Smooth muscle cell of the pulmonary artery (primary cell): Measurements from ENCODE around the gene DYNC2I2. TPM values are rescaled to one million over a fixed set of nuclear protein-coding genes. Genes with fewer than 3 reads are reported as not detected.

ENCODE experiments used
- total RNA-seq: library from RNA; depleted of rRNA; stranded (reverse); fragments of >200 nt; gene quantifications from 2 replicates; pipeline ENCODE4 v1.2.3, GENCODE V29; 2014

Gene DYNC2I2
- 35.8 and 43.4 TPM in 2 replicates for total RNA-seq

DNA sequence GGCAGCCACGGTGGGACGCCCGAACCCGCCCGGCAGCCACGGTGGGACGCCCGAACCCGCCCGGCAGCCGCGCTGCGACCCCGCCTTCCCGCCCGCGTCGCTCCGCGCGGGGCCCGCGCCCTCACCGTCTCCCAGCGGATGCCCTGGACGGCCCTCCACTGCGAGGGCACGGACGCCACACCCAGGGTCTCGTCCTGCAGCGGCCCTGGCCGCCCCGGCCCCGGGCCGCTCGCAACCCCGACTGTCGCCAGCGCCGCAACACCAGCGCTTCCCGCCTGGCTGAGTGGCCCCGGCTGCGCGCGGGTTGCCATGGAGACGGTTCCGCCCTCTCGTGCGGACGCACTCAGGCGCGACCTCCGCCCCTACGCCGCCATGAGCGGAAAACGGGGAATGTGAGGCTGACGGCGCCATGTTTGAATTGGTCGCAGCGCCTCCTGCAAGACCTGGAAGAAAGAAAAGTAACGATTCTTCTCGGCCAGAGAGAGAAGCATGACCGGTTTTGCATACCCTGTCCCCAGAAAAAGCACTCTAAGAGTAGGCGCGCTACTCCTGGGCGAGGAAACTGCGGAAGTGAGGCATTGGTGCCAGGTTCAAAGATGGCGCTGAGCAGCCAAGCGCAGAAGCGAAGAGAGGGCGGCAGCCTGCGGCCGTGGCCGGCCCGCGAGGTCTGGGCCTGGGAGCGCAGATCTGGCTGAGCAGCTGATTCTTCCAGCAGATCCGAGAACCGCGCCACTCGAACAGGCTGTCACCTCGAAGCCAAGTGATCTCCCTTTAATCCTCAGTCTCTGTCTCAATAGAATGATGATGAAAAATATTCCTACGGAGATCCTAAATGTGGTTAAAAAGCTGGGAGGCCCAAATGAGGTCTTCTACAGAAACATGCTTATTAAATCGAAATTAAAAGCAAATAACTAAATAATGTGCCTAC, at the start of gene DYNC2I2:
DYNC2I2 (minus strand) TSS at position 432 of the 928 bp plus-strand sequence; CDS start at position 311, 121 bp downstream.

DNA sequence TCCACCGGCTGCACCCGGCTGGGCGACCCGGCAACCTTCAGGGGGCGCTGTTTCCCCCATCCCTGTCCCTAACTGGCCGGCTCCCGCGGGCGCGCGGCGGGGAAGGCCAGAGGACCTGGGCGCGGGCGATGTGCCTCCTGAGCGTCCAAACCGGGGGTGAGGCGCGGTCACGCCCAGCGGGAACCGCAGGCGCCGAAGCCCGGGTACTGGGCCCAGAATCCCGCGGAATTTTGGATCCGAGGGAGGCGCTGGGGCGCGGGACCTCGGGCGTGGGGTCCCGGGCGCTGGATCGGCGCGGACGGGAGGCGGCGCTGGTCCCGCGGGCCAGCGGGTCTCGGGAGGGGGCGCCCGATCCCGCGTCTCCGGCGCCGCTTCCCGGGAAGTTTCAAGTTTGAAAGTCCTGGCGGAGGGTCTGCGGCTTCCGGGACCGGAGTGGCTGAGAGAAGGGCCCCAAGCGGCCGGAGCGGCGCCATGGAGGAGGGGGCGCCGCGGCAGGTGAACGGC, 45.9 kb upstream of the DYNC2I2 start, which contains the start of gene PKN3:
PKN3 (plus strand) TSS at position 59 of the 504 bp plus-strand sequence; CDS start at position 472, 413 bp downstream.

DNA sequence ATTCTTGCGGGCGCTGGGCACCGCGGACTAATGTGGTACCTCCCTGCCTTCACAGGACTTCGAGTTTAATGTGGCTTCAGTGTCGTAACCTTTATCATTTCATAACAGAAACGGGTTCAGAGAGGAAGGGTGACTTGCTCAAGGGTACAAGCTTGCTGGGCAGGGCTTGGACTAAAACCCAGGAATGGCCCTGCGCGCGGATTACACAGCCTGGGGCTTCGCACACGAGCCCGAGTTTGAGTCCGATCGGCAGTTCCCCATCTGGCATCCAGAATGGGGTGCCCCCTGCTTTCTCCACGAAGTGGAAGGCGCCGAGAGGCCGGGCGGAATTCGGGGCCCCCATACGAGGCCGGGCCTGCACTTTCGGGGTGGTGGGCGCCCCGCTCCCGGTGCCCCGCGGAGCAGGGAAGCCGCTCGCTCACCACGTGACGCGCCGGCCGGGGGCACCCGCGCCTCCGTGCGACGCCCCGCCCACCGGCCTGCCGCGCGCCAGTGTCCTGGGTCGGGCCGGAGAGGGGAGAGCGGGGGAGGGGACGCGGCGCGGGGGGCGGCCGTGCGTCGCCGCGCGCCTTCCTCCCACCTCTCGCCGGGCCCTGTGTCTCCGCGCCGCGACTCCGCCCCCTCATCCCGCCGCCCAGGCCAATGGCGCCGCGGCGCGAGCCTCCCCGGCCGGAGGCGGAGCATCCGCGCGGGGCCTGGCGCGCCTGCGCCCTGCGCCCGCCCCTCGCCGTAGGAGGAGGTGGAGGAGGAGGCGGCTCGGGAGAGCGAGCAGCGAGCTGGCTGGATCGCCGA, 32.0 kb upstream of the DYNC2I2 start, which contains the start of gene SET:
SET (plus strand) TSS at position 722 of the 792 bp plus-strand sequence. CDS start 361 bp downstream, outside the sequence.

Other genes with a start within 250 kb of the DYNC2I2 start
- 338 and 365 TPM in 2 replicates for gene CERCAM, start 236.0 kb downstream of the DYNC2I2 start, total RNA-seq
- 32.7 TPM in 2 replicates for gene ODF2, start 200.8 kb downstream of the DYNC2I2 start, total RNA-seq
- 21.2 and 23.4 TPM in 2 replicates for gene GLE1, start 152.1 kb downstream of the DYNC2I2 start, total RNA-seq
- 320 and 359 TPM in 2 replicates for gene SPTAN1, start 104.3 kb downstream of the DYNC2I2 start, total RNA-seq
- gene SET, start 32.4 kb upstream of the DYNC2I2 start, total RNA-seq: 240 and 280 TPM in 2 replicates
- 0.46 and 0.59 TPM in 2 replicates for gene PKN3, start 45.7 kb upstream of the DYNC2I2 start, total RNA-seq
- gene ZDHHC12, start 67.3 kb upstream of the DYNC2I2 start, total RNA-seq: 38.3 and 40.3 TPM in 2 replicates
- gene ZER1, start 115.1 kb upstream of the DYNC2I2 start, total RNA-seq: 39.9 and 40.9 TPM in 2 replicates
- gene TBC1D13, start 130.4 kb upstream of the DYNC2I2 start, total RNA-seq: 16.3 and 17.8 TPM in 2 replicates
- 11.7 and 20.8 TPM in 2 replicates for gene ENDOG, start 161.7 kb upstream of the DYNC2I2 start, total RNA-seq
- 18.1 and 25.7 TPM in 2 replicates for gene SPOUT1, start 172.9 kb upstream of the DYNC2I2 start, total RNA-seq
- 8.1 and 13.3 TPM in 2 replicates for gene KYAT1, start 225.1 kb upstream of the DYNC2I2 start, total RNA-seq
- gene LRRC8A, start 225.3 kb upstream of the DYNC2I2 start, total RNA-seq: 57.5 and 76.5 TPM in 2 replicates